ENCODE data around the gene GALNT15. TPM values are rescaled to one million over a fixed set of nuclear protein-coding genes. Genes with fewer than 3 reads are reported as not detected.

GALNT15 gene
- total RNA-seq, 4 donors from 2014 or later = 18.6 to 196 (median 89.0) TPM

DNA sequence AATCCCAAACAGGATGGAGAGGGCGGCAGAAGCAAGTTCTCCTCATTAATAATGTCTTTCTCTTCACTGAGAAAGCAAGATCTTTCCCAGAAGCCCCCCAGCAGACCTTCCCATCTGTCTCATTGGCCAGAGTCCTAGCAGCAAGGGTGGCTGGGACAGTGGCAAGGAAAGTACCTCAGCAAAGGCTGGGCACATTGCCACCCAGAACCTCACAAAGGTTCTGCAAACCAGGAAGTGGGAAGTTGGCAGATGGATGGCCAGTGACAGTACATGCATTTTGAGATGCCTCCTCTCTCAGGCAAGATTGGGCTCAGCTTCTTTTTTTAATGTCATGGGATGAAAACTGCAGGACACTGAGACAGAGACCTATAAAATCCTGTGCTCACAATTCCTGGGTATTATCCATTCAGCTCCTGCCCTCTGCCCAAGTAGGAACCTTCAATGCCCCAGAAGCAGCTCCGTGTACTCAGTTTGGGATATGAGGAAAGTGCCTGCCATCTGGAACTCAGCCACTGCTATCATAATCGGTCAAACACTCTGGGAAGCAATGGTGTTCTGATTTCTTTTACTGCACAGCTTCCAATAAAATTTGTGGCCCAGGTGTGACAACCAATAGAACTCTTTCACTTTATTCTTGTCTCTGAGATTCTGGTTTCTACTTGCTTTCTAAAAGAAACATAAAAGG, 64.7 kb downstream of the GALNT15 start:
- Histone ChIP-seq H3K27me3 (no peaks in the 10 kb centered on the region), H3K36me3 (no peaks in the 10 kb centered on the region), H3K4me3 (no peak overlapping the region), H3K4me1 (no peaks in the 10 kb centered on the region), H3K9me3 (no peaks in the 10 kb centered on the region), H3K27ac (no peak overlapping the region)
- no peak for TF ChIP-seq POLR2A (IDR thresholded peaks at IDR 0.05)
- TF ChIP-seq, protein P1, sequence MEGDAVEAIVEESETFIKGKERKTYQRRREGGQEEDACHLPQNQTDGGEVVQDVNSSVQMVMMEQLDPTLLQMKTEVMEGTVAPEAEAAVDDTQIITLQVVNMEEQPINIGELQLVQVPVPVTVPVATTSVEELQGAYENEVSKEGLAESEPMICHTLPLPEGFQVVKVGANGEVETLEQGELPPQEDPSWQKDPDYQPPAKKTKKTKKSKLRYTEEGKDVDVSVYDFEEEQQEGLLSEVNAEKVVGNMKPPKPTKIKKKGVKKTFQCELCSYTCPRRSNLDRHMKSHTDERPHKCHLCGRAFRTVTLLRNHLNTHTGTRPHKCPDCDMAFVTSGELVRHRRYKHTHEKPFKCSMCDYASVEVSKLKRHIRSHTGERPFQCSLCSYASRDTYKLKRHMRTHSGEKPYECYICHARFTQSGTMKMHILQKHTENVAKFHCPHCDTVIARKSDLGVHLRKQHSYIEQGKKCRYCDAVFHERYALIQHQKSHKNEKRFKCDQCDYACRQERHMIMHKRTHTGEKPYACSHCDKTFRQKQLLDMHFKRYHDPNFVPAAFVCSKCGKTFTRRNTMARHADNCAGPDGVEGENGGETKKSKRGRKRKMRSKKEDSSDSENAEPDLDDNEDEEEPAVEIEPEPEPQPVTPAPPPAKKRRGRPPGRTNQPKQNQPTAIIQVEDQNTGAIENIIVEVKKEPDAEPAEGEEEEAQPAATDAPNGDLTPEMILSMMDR (IDR thresholded peaks at IDR 0.05) = no peak
- DNase-seq = no peak

DNA sequence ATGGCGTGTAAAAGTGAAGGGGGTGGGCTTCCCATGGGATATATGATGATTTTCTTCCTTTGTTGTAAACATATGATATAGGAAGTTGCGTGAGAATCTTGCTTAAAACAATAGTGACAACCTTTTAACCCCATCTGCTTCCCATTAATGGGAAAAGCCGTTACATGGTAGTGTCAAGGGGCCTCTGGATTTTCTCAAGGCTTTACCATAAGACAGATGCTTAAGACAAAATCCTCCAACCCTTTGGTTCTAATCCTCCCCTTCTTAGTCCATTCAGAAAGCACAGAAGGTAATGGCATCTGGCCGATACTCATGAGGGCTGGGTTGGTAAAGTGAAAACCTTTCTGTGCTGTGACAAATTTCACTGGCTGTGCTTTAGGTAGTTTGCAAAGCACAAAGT, 65.3 kb downstream of the GALNT15 start:
- Histone ChIP-seq H3K4me1 (no peaks in the 10 kb centered on the region), H3K36me3 (no peaks in the 10 kb centered on the region), H3K9me3 (no peaks in the 10 kb centered on the region), H3K4me3 (no peak overlapping the region), H3K27me3 (no peaks in the 10 kb centered on the region), H3K27ac (no peak overlapping the region)
- TF ChIP-seq POLR2A (IDR thresholded peaks at IDR 0.05) = no peak
- TF ChIP-seq, protein P1 (IDR thresholded peaks at IDR 0.05) = no peak
- no peak for DNase-seq

DNA sequence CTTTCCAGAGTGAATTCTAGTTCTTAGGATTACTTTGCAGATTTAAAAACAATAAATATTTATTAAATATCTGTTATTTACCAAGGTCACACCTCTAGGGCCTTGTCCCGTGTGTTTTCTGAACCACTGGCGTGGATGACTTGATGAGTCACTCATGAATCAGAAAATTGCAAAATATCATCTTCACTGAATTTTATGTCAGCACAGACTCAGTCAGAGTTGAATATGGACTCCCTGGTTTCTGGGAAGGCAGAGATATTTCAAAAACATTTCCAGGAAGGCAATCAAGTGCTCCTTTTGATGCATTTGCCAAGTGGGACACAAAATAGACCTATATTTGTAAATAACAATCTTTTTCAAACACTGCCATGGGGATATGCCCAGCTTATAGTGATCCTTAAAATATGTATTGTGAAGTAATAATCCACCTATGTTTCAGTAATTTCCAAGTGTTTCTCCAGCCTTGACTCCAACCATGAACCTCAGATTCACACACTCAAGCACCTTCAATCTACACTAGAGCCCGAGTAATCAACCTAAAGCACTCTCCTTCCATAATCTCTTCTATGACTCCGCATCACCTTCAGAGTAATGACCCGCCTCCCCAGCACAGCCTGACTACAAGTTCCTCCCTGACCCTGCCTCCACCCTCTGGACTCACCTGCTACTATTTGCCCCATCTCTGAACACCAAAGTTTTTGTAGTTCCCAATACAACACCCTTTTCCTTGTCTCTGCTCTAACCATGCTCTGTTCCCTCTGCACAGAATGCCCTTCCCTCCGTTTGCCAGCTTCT, 65.9 kb downstream of the GALNT15 start:
- no peaks in the 10 kb centered on the region for H3K27me3 ChIP-seq
- DNase-seq = no peak
- no peaks in the 10 kb centered on the region for H3K9me3 ChIP-seq
- no peaks in the 10 kb centered on the region for H3K36me3 ChIP-seq
- H3K4me1 ChIP-seq = no peaks in the 10 kb centered on the region
- TF ChIP-seq, protein P1 (IDR thresholded peaks at IDR 0.05) = no peak
- TF ChIP-seq POLR2A (IDR thresholded peaks at IDR 0.05) = no peak
- no peak overlapping the region for H3K4me3 ChIP-seq
- peak overlapping the region in 1 of 4 donors; percentile 30 for H3K27ac ChIP-seq

DNA sequence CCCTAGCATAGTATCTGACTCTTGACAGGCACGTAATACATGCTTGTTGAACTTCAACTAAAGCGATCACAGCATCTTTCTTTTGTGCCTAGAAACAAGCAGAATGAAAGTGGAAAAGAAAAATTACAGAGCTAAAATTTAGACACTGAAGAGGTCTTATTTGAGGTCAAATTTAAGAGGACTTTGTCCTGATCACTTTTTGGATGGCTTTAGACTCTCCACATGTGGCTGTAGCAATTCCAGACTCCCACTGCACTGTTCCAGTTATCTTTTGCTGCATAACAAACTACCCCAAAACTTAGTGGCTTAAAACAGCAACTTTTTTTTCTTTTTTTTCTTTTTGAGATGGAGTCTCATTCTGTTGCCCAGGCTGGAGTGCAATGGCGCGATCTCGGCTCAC, 66.7 kb downstream of the GALNT15 start:
- no peak overlapping the region for H3K4me3 ChIP-seq
- TF ChIP-seq POLR2A (IDR thresholded peaks at IDR 0.05) = no peak
- TF ChIP-seq, protein P1 (IDR thresholded peaks at IDR 0.05) = no peak
- H3K27me3 ChIP-seq = no peaks in the 10 kb centered on the region
- no peaks in the 10 kb centered on the region for H3K9me3 ChIP-seq
- no peaks in the 10 kb centered on the region for H3K36me3 ChIP-seq
- no peaks in the 10 kb centered on the region for H3K4me1 ChIP-seq
- H3K27ac ChIP-seq = no peak overlapping the region
- no peak for DNase-seq

DNA sequence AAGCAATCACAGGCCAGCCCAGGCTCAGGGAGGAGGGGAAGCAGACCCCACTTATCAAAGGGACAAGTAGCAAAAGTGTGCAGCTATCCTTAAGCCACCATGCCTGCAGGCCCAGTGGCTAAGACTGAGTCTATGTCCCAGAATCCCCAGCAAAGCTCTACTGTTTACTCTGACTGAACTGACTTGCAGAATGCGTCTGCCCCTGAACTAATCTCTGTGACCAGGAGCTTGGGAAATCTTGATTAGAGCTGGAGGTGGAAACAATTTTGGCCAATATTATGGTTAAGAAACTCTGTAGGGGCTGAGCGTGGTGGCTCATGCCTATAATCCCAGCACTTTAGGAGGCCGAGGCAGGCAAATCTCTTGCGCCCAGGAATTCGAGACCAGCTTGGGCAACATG, 67.7 kb downstream of the GALNT15 start:
- H3K27ac ChIP-seq = no peak overlapping the region

More for the DNA sequence above, 67.7 kb downstream of the GALNT15 start:
- no peaks in the 10 kb centered on the region for H3K27me3 ChIP-seq
- H3K9me3 ChIP-seq = no peaks in the 10 kb centered on the region
- H3K36me3 ChIP-seq = no peaks in the 10 kb centered on the region
- H3K4me1 ChIP-seq = no peaks in the 10 kb centered on the region
- TF ChIP-seq, protein P1 (IDR thresholded peaks at IDR 0.05) = no peak
- no peak for TF ChIP-seq POLR2A (IDR thresholded peaks at IDR 0.05)
- DNase-seq = no peak
- no peak overlapping the region for H3K4me3 ChIP-seq

Data from Peyer's patch (tissue), 4 donors.